NCI-H128 (cell line): Measurements from ENCODE around the gene EEF1A1.
"Not testable (repeated sequence)": the region's sequence is repeated elsewhere in the genome, so short reads cannot be mapped to it uniquely, and the experiment has no call there.

Experiments used
- DNase-seq: peaks from one replicate; lab custom pipeline; 2025; ENCODE audit not compliant: unreplicated experiment; lab: John Stamatoyannopoulos, UW

The EEF1A1 gene

DNA sequence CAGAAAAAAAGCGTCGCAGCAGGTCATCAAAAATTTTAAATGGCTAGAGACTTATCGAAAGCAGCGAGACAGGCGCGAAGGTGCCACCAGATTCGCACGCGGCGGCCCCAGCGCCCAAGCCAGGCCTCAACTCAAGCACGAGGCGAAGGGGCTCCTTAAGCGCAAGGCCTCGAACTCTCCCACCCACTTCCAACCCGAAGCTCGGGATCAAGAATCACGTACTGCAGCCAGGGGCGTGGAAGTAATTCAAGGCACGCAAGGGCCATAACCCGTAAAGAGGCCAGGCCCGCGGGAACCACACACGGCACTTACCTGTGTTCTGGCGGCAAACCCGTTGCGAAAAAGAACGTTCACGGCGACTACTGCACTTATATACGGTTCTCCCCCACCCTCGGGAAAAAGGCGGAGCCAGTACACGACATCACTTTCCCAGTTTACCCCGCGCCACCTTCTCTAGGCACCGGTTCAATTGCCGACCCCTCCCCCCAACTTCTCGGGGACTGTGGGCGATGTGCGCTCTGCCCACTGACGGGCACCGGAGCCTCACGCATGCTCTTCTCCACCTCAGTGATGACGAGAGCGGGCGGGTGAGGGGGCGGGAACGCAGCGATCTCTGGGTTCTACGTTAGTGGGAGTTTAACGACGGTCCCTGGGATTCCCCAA is at the start of gene EEF1A1:
Gene EEF1A1, minus strand, starts transcription at position 345 of the 663 bp plus-strand sequence. CDS start 1,006 bp downstream, outside the sequence.
- DNase-seq: peak; percentile 99

- DNase-seq: no peak
These were observed 48.3 kb upstream of the EEF1A1 start for GRCh38 chr6:73569121-73569520.

DNA sequence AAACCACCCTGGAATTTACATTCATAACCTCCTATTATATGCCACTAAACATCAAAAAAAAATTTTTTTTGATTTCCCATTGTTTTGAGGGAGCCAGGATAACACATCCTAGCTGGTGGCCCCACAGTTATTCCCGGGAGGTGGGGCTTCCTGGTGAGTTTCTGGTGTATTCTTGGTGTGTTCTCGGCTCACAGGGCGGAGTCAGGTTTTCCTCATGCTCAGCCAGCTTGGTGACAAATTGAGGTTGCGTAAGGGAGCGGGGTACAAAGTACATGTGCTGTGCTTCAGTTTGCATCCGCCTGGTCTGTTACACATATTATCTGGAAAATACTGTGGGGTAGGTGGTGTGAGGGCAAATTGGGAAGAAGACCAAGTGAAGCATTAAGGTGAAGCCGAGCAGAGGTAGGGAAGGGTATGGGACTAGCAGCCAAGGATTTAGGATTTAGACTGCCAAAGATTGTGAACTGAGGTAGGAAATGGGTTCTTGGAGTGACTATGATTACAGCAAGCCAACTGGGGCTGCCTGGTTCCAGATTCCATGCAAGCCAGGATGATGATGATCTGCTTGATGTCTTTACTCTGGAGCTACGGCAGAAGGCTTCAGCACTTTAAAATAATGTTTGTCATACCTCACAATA is 46.2 kb upstream of the EEF1A1 start:
- no peak for DNase-seq

DNA sequence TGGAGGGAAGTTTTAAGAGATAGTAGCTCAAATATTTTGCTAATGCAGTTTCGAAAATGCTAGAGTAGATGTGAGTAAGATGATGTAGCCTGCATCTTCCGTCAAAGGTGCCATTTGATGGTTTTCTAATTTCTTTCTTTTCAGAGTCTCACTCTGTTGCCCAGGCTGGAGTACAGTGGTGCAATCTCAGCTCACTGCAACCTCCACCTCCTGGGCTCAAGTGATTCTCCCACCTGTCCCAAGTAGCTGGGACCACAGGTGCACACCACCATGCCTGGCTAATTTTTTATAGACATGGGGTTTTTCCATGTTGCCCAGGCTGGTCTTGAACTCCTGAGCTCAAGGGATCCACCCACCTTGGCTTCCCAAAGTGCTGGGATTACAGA is 45.6 kb upstream of the EEF1A1 start:
- DNase-seq: not testable (repeated sequence)

DNA sequence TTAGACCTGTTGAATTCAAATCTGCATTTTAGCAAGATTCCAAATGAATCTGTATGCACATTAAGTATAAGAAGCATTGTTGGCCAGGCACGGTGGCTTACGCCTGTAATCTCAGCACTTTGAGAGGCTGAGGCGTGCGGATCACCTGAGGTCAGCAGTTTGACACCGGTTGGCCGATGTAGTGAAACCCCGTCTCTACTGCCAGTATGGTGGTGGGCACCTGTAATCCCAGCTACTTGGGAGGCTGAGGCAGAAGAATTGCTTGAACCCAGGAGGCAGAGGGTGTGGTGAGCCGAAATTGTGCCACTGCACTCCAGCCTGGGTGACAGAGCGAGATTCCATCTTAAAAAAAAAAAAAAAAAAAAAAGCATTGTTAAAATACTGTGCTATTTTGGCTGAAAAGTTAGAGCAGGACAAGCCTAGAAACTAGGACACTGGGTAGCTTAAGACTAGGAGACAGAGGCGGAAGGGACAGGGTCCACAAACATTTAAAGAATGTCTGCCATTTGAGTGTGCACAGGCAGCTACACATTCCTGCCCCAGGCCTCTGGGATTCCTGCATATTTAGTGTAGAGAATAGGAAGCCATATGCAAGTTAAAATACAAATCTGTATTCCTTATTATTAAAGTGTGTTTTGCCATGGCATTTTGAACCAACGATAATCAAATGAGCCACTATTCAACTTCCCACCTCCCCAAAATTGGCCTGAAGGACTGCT is 45.1 kb upstream of the EEF1A1 start:
- DNase-seq: no peak

DNA sequence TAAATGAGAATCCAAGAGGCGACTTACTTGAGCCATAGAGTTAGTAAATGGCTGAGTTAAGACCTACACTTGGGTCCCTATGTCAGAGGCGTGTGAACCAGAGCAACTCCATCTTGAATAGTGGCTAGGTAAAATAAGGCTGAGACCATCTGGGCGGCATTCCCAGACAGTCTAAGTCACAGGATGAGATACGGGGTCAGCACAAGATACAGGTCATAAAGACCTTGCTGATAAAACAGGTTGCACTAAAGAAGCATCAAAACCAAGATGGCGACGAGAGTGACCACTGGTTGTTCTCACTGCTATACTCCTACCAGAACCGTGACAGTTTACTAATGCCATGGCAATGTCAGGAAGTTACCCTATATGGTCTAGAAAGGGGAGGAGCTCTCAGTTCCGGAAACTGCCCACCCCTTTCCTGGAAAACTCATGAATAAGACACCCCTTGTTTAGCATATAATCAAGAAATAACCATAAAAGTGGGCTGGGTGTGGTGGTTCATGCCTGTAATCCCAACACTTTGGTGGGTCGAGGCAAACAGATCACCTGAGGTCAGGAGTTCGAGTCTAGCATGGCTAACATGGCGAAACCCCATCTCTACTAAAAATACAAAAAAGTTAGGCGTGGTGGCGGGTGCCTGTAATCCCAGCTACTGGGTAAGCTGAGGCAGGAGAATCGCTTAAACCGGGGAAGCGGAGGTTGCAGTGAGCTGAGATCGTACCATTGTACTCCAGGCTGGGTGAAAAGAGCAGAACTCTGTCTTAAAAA is 43.9 kb upstream of the EEF1A1 start:
- DNase-seq: no peak

- no peak for DNase-seq
These were observed 41.7 kb upstream of the EEF1A1 start for GRCh38 chr6:73562558-73562957.

- no peak for DNase-seq
These were observed 40.1 kb upstream of the EEF1A1 start for GRCh38 chr6:73560853-73561407.

GRCh38 chr6:73560182-73560732 is 39.4 kb upstream of the EEF1A1 start:
- DNase-seq: no peak

DNA sequence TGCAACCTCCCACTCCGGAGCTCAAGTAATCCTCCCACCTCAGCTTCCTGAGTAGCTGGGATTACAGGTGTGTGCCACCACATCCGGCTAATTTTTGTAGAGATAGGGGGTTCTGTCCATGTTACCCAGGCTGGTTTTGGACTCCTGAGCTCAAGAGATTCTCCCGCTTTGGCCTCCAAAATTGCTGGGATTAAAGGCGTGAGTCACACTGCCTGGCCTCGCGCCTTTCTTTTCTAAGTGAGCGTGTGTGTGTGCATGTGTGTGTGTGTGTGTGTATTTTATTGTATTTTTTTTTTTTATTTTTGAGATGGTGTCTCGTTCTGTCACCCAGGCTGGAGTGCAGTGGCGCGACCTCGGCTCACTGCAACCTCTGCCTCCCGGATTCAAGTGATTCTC is 38.6 kb upstream of the EEF1A1 start:
- not testable (repeated sequence) for DNase-seq

- no peak for DNase-seq
These were observed 38.0 kb upstream of the EEF1A1 start for GRCh38 chr6:73558624-73559398.

GRCh38 chr6:73556836-73557235 is 36.0 kb upstream of the EEF1A1 start:
- DNase-seq: no peak

- not testable (repeated sequence) for DNase-seq
These were observed 34.6 kb upstream of the EEF1A1 start for GRCh38 chr6:73555380-73555949.

DNA sequence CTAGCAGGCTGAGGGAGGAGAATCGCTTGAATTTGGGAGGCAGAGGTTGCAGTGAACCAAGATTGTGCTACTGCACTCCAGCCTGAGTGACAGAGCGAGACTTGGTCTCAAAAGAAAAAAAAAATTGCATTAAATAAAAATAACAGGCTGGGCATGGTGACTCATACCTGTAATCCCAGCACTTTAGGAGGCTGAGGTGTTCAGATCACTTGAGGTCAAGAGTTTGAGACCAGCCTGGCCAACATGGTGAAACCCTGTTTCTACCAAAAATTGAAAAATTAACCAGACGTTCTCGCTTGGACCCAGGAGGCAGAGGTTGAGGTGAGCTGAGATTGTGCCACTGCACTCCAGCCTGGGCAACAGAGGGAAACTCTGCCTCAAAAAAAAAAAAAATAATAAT is 30.3 kb upstream of the EEF1A1 start:
- not testable (repeated sequence) for DNase-seq

GRCh38 chr6:73548458-73549446 is 27.9 kb upstream of the EEF1A1 start:
- no peak for DNase-seq

DNA sequence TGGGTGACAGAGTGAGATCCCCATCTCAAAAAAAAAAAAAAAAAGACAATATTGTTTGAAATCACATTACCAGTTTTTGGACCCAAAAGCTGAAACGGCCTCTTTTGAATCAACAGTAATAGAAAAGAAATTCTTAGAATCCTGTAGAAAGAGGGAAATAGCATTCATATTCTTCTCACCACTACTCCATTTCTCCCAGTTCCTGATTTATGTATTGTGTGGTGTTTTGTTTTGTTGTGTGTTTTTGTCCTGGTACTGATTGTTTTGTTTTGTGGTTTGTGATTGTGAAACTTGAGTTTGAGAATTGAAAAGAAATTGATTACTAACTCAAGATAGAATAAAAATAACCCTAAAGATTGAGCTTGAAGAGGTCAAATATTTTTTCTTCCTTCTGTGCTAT is 26.2 kb upstream of the EEF1A1 start:
- DNase-seq: no peak

DNA sequence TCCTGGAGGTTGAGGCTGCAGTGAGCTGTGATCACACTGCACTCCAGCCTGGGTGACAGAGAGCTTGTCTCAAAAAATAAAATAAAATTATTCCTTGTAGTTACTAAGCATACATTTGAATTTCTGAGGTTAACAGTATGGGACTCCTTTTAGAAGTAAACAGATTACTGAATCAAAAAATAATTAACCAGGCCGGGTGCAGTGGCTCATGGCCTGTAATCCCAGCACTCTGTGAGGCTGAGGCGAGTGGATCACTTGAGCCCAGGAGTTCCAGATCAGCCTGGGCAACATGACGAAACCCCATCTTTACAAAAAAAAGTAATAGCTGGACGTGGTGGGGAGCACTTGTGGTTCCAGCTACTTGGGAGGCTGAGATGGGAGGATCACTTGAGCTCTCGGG is 22.1 kb upstream of the EEF1A1 start:
- no peak for DNase-seq

DNA sequence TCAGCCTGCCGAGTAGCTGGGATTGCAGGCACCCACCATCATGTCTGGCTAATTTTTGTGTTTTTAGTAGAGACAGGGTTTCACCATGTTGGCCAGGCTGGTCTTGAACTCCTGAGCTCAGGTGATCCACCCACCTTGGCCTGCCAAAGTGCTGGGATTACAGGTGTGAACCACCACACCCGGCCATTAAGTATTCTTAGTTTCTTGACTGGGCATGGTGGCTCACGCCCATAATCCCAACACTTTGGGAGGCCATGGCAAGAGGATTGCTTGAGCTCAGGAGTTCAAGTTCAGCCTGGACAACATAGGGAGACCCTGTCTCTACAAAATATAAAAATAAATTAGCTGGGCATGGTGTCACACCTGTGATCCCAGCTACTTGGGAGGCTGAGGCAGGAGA is 21.6 kb upstream of the EEF1A1 start:
- not testable (repeated sequence) for DNase-seq
